Mammary epithelial cell (primary cell): ENCODE data around the gene FGF14.

Experiments
- EZH2 ChIP-seq: IDR thresholded peaks from 2 replicates; pipeline ENCODE4 v1.6.1; 2012; ENCODE audit warnings: low read length, inconsistent platforms, borderline replicate concordance
- TF ChIP-seq, protein P1 (sequence below), 2 donors: IDR thresholded peaks in 1 of 2; conservative IDR thresholded peaks in 1 of 2; 2 replicates each; pipeline ENCODE4 v1.5.1; 2011 to 2012; ENCODE audit warnings: inconsistent platforms in 2 of 2, low read length in 2 of 2, mild to moderate bottlenecking in 2 of 2, control low read depth in 1 of 2, low read depth in 1 of 2; ENCODE audit not compliant: insufficient read depth in 1 of 2; ENCODE audit errors: extremely low read depth in 1 of 2

DNA sequence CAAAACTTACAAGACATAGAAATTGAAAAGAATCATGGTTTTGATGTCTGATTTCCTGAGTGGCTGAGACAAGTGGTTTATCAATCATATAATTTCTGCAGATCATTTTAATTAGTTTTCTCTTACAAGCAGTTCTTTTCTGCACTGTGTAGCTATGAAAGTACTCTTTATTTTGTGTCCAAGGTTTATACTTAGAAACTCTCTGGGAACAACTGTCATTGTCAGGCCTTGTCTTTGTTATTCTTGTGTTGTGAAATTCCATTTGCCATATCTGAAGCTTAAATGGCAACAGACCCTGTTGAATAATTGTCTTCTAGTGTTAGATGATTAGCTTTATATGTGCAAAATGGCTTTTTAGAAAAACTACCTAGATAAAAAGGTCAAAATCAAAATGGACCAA is 312.1 kb downstream of the FGF14 start:
- TF ChIP-seq, protein P1, sequence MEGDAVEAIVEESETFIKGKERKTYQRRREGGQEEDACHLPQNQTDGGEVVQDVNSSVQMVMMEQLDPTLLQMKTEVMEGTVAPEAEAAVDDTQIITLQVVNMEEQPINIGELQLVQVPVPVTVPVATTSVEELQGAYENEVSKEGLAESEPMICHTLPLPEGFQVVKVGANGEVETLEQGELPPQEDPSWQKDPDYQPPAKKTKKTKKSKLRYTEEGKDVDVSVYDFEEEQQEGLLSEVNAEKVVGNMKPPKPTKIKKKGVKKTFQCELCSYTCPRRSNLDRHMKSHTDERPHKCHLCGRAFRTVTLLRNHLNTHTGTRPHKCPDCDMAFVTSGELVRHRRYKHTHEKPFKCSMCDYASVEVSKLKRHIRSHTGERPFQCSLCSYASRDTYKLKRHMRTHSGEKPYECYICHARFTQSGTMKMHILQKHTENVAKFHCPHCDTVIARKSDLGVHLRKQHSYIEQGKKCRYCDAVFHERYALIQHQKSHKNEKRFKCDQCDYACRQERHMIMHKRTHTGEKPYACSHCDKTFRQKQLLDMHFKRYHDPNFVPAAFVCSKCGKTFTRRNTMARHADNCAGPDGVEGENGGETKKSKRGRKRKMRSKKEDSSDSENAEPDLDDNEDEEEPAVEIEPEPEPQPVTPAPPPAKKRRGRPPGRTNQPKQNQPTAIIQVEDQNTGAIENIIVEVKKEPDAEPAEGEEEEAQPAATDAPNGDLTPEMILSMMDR (conservative IDR thresholded peaks at IDR 0.05 in 1 of 2, IDR thresholded peaks at IDR 0.05 in 1 of 2; ENCODE audit: extremely low read depth in 1 of 2, insufficient read depth in 1 of 2, low read depth in 1 of 2, low read length in 2 of 2): no peak
- no peak for TF ChIP-seq EZH2
